ENCODE data around the gene POLDIP3.

Gene POLDIP3

DNA sequence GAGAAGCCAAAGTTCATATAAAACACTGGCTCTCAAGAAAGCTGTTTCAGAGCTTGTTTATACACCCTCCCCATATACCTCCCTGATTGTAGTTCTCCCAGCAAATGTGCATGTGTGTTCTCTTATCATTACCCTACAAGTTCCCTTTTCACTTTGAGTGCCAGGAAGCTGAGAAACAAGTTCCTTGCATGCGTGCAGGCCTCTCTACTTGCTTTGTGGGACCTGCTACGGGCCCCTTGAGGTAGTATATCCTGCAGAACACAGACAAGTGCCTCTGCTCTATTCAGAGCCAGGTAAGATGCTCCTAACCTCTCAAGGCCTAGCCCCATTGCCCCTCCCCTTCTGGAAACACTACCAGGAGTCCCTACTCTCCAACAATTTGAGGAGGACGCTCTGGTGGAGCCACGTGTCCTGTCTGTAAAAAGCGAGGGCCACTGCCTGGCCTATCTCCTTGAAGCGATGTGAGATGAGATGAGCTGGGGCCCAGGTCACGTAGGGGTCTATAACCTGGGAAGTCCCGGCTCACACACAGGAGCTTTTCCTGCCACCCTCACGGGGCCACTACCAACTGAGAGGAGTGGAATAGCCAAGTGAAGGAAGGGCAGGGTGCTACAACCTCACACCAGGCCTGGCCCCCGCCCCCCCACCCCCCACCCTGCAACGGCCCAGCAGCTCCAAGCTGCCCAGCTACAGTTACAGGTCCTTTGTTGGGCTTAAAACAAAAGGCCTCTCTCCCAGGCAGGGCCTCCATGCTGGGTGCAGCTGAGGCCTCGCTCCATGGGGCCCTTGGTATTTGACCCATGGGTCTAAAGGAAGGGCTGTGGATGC, 28.3 kb upstream of the POLDIP3 start:
- no peak for DNase-seq (ENCODE audit: low read depth in 4 of 4, low spot score in 1 of 4)

DNA sequence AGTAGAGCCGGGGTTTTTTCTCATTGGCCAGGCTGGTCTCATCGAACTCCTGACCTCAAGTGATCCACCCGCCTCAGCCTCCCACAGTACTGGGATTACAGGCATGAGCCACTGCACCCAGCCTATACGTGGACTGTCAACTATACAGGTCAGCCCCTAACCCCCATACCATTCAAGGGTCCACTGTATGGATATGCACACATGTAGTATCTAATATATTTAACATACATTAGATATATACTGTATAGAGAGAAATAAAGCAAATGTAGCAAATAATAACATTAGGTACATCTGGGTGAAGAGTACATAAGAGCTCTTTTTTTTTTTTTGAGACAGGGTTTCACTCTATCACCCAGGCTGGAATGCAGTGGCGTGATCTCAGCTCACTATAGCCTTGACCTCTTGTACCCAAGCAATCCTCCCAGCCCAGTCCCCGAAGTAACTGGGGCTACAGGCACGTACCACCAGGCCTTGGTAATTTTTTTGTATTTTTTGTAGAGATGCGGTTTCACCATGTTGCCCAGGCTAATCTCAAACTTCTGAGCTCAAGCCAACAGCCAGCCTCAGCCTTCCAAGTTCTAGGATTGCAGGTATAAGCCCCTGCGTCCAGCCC, 27.2 kb upstream of the POLDIP3 start:
- no peak for DNase-seq (ENCODE audit: low read depth in 4 of 4, low spot score in 1 of 4)

DNA sequence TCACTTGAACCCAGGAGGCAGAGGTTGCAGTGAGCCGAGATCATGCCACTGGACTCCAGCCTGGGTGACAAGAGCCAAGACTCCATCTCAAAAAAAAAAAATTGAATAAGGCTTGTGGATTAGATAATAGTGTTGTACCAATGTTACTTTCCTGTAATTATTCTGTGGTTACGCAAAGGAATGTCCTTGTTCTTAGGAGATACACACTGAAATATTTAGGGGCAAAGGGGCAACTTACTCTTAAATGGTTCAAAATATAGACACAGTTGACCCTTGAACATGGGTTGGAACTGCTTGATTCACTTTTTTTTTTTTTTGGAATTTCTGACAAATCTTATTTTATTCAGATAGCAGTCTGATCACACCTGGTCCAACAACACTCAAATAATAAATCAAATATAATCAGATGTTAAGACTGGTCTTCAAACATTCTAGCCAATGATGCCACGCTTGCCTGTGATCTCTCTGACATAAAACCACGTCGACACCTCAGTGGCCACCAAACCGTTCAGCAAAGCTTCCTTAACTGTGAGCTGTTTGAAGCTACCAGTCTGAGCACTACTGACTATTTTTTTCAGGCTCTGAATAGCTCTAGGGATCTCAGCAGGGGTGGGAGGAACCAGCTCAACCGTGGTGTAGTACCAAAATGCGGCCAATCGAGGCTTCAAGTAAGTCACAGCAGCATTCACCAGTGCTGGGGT, 25.0 kb upstream of the POLDIP3 start:
- DNase-seq (ENCODE audit: low read depth in 4 of 4, low spot score in 1 of 4), result no peak

DNA sequence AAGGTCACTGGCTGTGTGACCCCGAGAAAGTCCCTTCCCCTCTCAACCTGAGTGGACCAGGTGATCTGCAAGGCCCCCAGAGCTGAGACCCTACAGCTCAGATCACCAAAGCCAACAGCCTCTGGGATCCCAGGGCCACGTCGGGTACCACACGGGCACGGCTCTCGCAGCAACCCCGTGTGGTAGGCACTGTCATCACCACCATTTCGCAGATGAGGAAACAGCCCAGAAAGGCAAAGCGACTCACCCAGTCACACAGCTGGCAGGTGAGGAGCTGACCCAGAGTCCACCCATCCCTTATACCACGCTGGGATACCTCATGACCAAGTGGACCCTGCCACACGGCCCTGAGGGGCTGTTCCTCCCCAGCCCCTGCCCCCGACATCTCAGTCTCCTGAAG, 22.9 kb upstream of the POLDIP3 start:
- DNase-seq (ENCODE audit: low read depth in 4 of 4, low spot score in 1 of 4), result no peak

- DNase-seq (ENCODE audit: low read depth in 4 of 4, low spot score in 1 of 4), result no peak
Observed at GRCh38 chr22:42636506-42636905, 21.8 kb upstream of the POLDIP3 start.

DNA sequence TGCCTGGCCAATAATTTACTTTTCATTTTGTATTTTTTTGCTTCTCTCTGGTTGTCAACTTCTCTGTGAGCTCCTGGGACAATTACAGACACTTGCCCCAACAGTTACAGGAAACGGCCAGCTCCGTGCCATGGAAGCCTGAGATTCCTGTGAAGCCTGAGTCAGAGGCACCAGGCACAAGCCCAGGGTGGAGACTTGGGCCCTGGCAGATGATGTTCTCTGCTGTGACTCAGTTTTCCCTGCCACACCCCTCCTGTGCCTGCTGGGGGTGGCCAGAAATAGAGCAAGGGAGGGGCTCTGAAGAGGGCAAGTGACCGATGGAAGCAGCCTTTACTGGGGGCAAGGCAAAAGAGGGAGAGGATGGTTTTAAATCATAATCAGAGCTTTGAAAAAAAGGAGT, 20.8 kb upstream of the POLDIP3 start:
- no peak for DNase-seq (ENCODE audit: low read depth in 4 of 4, low spot score in 1 of 4)

GRCh38 chr22:42633013-42633412, 18.3 kb upstream of the POLDIP3 start:
- no peak for DNase-seq (ENCODE audit: low read depth in 4 of 4, low spot score in 1 of 4)

- DNase-seq (ENCODE audit: low read depth in 4 of 4, low spot score in 1 of 4), result no peak
Observed at GRCh38 chr22:42632096-42632495, 17.4 kb upstream of the POLDIP3 start.

DNA sequence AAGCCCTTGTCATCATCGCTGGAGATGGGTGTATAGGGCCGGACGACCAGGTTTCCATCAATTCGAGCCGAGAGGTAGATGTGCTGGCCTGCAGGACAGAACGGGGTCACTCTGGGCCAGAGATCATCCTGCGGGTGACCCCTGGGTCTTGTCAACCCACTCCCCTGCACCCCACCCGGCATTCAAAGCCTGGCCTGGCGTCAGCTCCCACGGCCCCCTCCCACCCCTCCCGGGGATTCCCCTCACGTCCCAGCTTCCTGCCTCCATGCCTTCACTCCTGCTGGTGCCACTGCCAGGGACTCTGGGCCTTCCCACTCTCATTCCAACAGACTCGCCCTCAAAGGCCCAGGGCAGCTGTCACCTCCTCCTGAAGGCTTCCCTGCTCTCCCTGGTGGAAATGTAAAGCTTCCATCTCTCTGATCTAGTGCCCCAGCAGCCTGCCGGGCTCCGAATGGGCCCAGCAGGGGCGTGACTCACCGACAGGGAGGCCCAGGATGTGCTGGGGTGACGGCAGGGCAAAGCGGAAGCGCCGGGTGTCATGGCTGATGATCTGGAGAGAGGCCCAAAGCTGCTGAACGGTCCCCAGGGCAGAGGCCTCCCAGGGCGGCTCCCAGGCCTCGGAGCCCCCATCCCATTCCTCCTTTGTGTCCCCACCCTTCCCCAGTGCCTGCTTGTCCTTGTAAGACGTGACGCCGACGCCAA, 16.4 kb upstream of the POLDIP3 start:
- DNase-seq (ENCODE audit: low read depth in 4 of 4, low spot score in 1 of 4), result no peak

DNA sequence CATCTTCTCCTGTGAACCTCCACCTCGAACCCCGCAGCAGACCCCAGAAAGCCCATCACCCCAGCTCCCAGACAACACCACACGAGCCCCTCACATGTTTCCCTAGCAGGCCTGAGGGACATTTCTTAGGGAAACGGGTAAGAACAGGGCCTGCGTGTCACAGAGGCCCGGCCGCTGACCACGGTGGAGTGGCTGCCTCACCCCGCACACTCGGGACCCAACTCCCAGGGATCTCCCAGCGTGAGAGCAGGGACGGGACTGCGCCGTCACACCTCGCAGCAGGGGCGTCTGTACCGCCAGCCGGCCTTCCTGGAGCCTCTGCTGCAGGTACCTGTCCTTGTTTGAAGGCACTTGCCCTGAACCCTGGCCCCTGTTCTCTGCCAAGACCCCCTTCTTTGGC, 15.5 kb upstream of the POLDIP3 start:
- no peak for DNase-seq (ENCODE audit: low read depth in 4 of 4, low spot score in 1 of 4)

- DNase-seq (ENCODE audit: low read depth in 4 of 4, low spot score in 1 of 4), result no peak
Observed at GRCh38 chr22:42627981-42628380, 13.3 kb upstream of the POLDIP3 start.

DNA sequence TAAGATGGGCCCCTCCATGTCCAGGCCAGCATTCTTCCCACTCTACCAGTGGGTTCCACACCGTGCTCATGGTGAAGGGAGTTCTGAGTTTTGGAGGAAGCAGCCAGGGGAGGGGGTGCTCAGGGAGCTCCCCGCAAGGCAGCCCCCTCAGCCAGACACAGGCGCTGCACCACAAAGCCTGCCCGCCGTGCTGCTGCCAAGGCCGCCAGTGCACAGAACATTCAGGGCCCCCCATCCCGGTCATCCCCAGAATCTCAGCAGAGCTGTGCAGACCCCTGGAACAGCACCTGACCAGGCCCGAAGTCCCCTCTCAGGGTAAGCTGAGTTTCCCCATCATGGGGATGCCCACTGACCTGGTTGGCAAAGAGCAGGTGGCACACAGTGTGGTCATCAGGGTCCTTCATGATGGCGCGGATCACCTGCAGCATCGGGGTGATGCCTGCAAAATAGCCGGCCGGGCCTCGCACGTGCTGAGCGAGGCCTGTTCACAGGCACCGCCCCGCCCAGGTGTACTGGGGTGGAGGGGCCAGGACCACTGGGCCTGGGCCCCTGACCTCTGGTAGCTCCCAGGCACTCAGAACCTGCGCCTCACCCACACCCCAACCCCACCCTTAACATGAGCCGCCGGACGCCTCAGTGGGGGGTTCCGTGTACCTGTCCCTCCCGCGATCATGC, 12.4 kb upstream of the POLDIP3 start:
- DNase-seq (ENCODE audit: low read depth in 4 of 4, low spot score in 1 of 4), result no peak

- no peak for DNase-seq (ENCODE audit: low read depth in 4 of 4, low spot score in 1 of 4)
Observed at GRCh38 chr22:42626431-42626830, 11.7 kb upstream of the POLDIP3 start.

DNA sequence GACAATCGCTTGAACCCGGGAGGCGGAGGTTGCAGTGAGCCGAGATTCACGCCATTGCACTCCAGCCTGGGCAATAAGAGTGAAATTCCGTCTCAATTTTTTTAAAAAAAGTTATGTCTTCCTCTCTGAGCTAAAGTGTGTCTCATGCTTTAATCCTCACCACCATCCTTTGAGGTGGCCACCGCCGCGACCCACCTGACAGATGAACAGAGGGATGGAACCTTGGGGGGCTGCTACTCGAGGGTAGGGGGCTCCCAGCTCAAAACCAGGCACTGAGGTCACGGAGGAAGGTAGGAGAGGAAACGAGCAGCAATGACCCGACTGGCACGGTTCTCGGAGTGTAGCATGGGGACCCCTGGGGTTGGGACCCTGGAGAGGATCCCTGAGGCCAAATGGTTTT, 10.7 kb upstream of the POLDIP3 start:
- DNase-seq (ENCODE audit: low read depth in 4 of 4, low spot score in 1 of 4), result no peak

GRCh38 chr22:42624551-42625106, 9.9 kb upstream of the POLDIP3 start:
- no peak for DNase-seq (ENCODE audit: low read depth in 4 of 4, low spot score in 1 of 4)

DNA sequence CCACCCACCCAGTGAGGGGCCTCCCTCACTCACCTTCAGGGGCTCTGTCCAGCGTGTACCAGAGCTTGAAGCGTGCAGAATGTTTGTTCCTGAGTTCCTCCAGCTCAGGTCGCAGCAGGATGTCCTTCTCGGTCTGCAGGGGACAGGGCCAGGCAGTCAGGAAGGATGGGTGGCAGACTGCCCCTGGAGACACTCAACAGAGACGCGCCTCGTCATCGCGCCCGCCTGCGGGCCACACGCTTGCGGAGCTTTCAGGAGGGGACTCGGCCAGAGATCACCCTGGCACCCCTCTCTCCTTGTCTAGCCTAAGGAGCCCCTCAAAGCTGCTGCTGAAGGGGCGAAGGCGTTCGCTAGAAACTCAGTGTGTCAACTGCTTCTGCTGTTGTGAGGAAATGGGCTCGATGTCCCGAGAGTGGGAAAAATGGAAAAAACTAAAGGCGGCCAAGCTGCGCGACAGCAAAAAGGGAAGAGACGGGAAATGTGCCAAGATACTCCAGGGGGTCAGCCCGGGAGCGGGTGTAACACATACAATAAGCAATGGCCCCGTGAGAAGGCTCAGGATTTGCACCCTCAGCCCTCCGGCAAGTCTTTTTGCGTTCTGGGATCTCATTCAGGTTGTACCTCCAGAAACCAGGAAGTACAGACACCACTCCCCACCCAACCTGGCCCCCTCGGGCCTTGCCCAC, 9.2 kb upstream of the POLDIP3 start:
- DNase-seq (ENCODE audit: low read depth in 4 of 4, low spot score in 1 of 4), result no peak

GRCh38 chr22:42623301-42623751, 8.6 kb upstream of the POLDIP3 start:
- DNase-seq (ENCODE audit: low read depth in 4 of 4, low spot score in 1 of 4), result no peak

DNA sequence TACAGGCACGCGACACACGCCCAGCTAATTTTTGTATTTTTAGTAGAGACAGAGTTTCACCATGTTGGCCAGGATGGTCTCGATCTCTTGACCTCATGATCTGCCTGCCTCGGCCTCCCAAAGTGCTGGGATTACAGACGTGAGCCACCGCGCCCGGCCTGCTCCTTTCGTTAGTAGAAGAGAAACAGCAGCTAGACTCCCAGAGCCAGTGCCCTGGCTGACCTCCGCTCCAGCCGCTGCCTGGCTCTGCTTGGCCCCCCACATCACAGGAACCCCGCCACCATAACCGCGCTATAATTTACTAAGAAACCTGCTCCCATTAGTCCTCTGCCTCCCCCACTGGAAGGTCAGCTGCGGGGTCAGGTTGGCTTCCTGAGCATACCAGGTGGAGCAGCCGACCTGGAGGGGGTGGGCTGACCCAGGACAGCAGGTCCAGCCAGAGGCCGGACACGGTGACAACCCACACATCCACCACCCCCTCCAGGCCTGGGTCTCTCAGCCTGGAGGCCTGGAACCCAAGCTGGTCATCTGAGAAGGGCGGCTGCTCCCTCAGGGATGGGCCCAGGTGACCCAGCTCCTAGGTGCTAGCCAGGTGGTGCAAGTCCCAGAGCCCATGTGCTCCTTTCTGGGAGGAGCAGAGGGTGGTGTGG, 7.5 kb upstream of the POLDIP3 start:
- no peak for DNase-seq (ENCODE audit: low read depth in 4 of 4, low spot score in 1 of 4)

DNA sequence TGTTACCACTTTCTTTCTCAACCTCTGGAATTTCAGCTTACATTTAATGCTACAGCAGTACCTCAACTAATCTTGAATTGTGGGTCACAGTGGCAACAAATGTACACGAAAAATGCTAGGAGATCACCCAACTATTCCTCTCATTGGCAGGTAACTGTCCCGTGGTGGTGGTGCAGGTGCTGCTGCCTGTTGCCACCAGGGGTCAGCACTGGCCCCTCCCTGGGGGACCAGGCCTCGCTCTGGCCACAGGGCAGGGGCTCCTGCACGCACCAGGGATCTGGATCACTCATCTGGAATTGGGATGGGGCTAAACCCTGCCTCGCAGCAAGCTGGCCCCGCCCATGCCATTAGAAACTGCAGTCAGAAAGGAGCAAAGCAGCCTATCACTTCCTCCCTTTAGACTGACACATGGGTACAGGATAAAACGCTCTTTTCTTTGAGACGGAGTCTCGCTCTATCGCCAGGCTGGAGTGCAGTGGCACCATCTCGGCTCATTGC, 6.9 kb upstream of the POLDIP3 start:
- DNase-seq (ENCODE audit: low read depth in 4 of 4, low spot score in 1 of 4), result peak in 3 of 4 experiments; percentile 27 to 40 (median 30)

Measured in stimulated activated CD4-positive, alpha-beta T cell treated with anti-CD3 and anti-CD28 coated beads, Interleukin-1b, Interleukin-23, amount 100 ng/mL, for 24 hours (primary cell).